Adrenal gland (tissue), 19 donors: ENCODE measurements around the gene YWHAH. TPM values are rescaled to one million over a fixed set of nuclear protein-coding genes. Genes with fewer than 3 reads are reported as not detected.

Source experiments
- DNase-seq, 7 donors: peaks; one replicate each; pipeline ENCODE4 v3.0.0-alpha.2; 2019 to 2020
- H3K27ac ChIP-seq, 5 donors: fragments of 200-600 bp; sonication (generic) in 4 of 5; 1 replicate in 3 of 5; 2 replicates in 2 of 5; pipeline versions ENCODE4 v1.5.1 to v1.8.0; 2016 to 2020; ENCODE audit warnings: mild to moderate bottlenecking in 1 of 5
- H3K27me3 ChIP-seq: fragments of 200-600 bp; 2 replicates; pipeline ENCODE4 v1.8.0; 2021
- H3K36me3 ChIP-seq, 2 donors: fragments of 200-600 bp; replicated peaks in 1 of 2; 1 replicate in 1 of 2; 2 replicates in 1 of 2; pipeline versions ENCODE4 v1.5.1 to v1.8.0; 2018 to 2022
- H3K4me1 ChIP-seq, 2 donors: fragments of 200-600 bp; replicated peaks in 1 of 2; 1 replicate in 1 of 2; 2 replicates in 1 of 2; pipeline versions ENCODE4 v1.5.1 to v1.8.0; 2018 to 2021
- H3K4me3 ChIP-seq, 4 donors: fragments of 200-600 bp; sonication (generic) in 3 of 4; one replicate each; pipeline ENCODE4 v1.5.1; 2016 to 2018
- H3K9me3 ChIP-seq, 3 donors: fragments of 200-600 bp; sonication (generic) in 1 of 3; replicated peaks in 1 of 3; 1 replicate in 2 of 3; 2 replicates in 1 of 3; pipeline versions ENCODE4 v1.5.1 to v1.8.0; 2016 to 2021
- POLR2A ChIP-seq, 2 donors: fragments of 450-650 bp; IDR thresholded peaks; one replicate each; pipeline ENCODE4 v1.6.1; 2017; ENCODE audit warnings: antibody characterized with exemption in 2 of 2, mild to moderate bottlenecking in 2 of 2, moderate library complexity in 1 of 2
- WGBS, 4 donors: extraction: QIAGEN DNeasy Blood & Tissue Kit in 2 of 4; methylation state at CpG; one replicate each; pipeline versions ENCODE4 v1.1.5 to v1.1.7; 2013 to 2017; 5-methylcytosine and 5-hydroxymethylcytosine counted together
- intact Hi-C, 2 donors: fragments of 100-400 bp; cut with DNase I; formaldehyde crosslinking; loops; one replicate each; pipeline versions ENCODE4 v1.14.1 to v1.15.0; 2022 to 2023
- long read RNA-seq, 10 donors: library from polyadenylated mRNA in 3 of 10; unstranded in 2 of 10; stranded (forward) in 1 of 10; transcript quantifications; one replicate each; pipeline ENCODE4 v2.0.0 and lab custom pipeline, GENCODE V29; 2021 to 2026
- polyA plus RNA-seq, 3 donors: library from polyadenylated mRNA; stranded (reverse); fragments of 200-250 nt in 2 of 3; fragments of 350-450 nt in 1 of 3; fragmentation: Illumina TruSeq in 1 of 3; extraction: RNeasy Lipid Tissue Mini Kit (QIAGEN cat#74804) in 1 of 3; gene quantifications; one replicate each; pipeline ENCODE4 v1.2.3, GENCODE V29; 2013 to 2014
- total RNA-seq, 9 donors: library from RNA; depleted of rRNA in 4 of 9; stranded (reverse); fragments of >200 nt in 4 of 9; fragments of 120-200 nt in 1 of 9; fragmentation: NEBNext Ultra II Directional in 1 of 9; extraction: Animal tissue kit (Norgen Biotek cat#: 25700) in 1 of 9; gene quantifications; one replicate each; pipeline versions ENCODE4 v1.1.0 to v1.2.4, GENCODE V29; 2013 to 2023
- TF ChIP-seq, protein P1 (sequence below), 6 experiments: fragments of 450-650 bp in 4 of 6; fragments of 200-600 bp in 2 of 6; sonication (generic) in 1 of 6; IDR thresholded peaks; 1 replicate in 5 of 6; 2 replicates in 1 of 6; pipeline versions ENCODE4 v1.5.1 to v1.8.0; 2016 to 2021; ENCODE audit warnings: antibody characterized with exemption in 6 of 6, mild to moderate bottlenecking in 2 of 6, moderate library complexity in 1 of 6
- donor health status: healthy with polysubstance abuse.
- donor health status: Bipolar disorder and iron deficiency.
- donor health status: DM: yes; HTN: yes; CAD: no.
- donor health status: DM: no; HTN: no; CAD: no.
- donor health status: DM: no; HTN: no; CAD: no.
- donor health status: DM: yes; HTN: yes; CAD: no.

Gene YWHAH
- total RNA-seq (100 to 1,000 TPM in 3 of 9 donors, 10 to 100 TPM in 6; 59.5 to 128 (median 74.3) TPM), polyA plus RNA-seq (100 to 1,000 TPM in 1 of 3 donors, 10 to 100 TPM in 2; 50.6 to 116 (median 53.5) TPM)
- long read RNA-seq, donor 1, transcript YWHAH-201 (2 exons, 1,825 nt) = major isoform, 16 of 16 reads
- long read RNA-seq, donor 1, partial matches to known transcripts = 0 of 16 reads
- long read RNA-seq, donor 1, other reads (novel, unspliced or antisense) = 0 of 16 reads
- long read RNA-seq, donor 2, transcript YWHAH-201 (2 exons, 1,825 nt) = major isoform, 17 of 18 reads
- long read RNA-seq, donor 2, partial matches to known transcripts = 0 of 18 reads
- long read RNA-seq, donor 2, other reads (novel, unspliced or antisense) = 0 of 18 reads
- long read RNA-seq, donor 3, transcript YWHAH-201 (2 exons, 1,825 nt) = major isoform, 33 of 33 reads
- long read RNA-seq, donor 3, partial matches to known transcripts = 0 of 33 reads
- long read RNA-seq, donor 3, other reads (novel, unspliced or antisense) = 0 of 33 reads
- long read RNA-seq, donor 4, transcript YWHAH-201 (2 exons, 1,825 nt) = major isoform, 18 of 20 reads
- long read RNA-seq, donor 4, partial matches to known transcripts = 2 of 20 reads
- long read RNA-seq, donor 4, other reads (novel, unspliced or antisense) = 0 of 20 reads
- long read RNA-seq, donor 5, transcript YWHAH-201 (2 exons, 1,825 nt) = major isoform, 227 of 242 reads
- long read RNA-seq, donor 5, transcript YWHAH-205 (2 exons, 1,735 nt) = minor isoform, 7 of 242 reads
- long read RNA-seq, donor 5, partial matches to known transcripts = 0 of 242 reads
- long read RNA-seq, donor 5, other reads (novel, unspliced or antisense) = 6 of 242 reads
- long read RNA-seq, donor 6, transcript YWHAH-201 (2 exons, 1,825 nt) = major isoform, 7 of 11 reads
- long read RNA-seq, donor 6, partial matches to known transcripts = 0 of 11 reads
- long read RNA-seq, donor 6, other reads (novel, unspliced or antisense) = 3 of 11 reads
- long read RNA-seq, donor 7, transcript YWHAH-201 (2 exons, 1,825 nt) = major isoform, 11 of 11 reads
- long read RNA-seq, donor 7, partial matches to known transcripts = 0 of 11 reads
- long read RNA-seq, donor 7, other reads (novel, unspliced or antisense) = 0 of 11 reads
- long read RNA-seq, donor 8, transcript YWHAH-201 (2 exons, 1,825 nt) = major isoform, 55 of 56 reads
- long read RNA-seq, donor 8, partial matches to known transcripts = 0 of 56 reads
- long read RNA-seq, donor 8, other reads (novel, unspliced or antisense) = 0 of 56 reads
- long read RNA-seq, donor 9, transcript YWHAH-201 (2 exons, 1,825 nt) = major isoform, 20 of 20 reads
- long read RNA-seq, donor 9, partial matches to known transcripts = 0 of 20 reads
- long read RNA-seq, donor 9, other reads (novel, unspliced or antisense) = 0 of 20 reads
- long read RNA-seq, donor 10, transcript YWHAH-201 (2 exons, 1,825 nt) = major isoform, 18 of 19 reads
- long read RNA-seq, donor 10, partial matches to known transcripts = 0 of 19 reads
- long read RNA-seq, donor 10, other reads (novel, unspliced or antisense) = 0 of 19 reads

GRCh38 chr22:31943978-31944699 is at the start of gene YWHAH:
TSS of gene YWHAH (plus strand) at chr22:31944535. CDS start at chr22:31944734, 199 bp downstream.
- WGBS, 4 donors = 0 to 2% (median 0%) methylated on average over 7 to 86 of the region's 86 CpGs
- H3K27me3 ChIP-seq = no peaks in the 10 kb centered on the region
- no peaks in the 10 kb centered on the region for H3K9me3 ChIP-seq
- peak within 1 kb of the TSS; percentile 81 to 100 (median 93) for H3K27ac ChIP-seq
- intact Hi-C loops = loop anchor here in 1 of 2 donors (10.0 kb wide), 1 partner anchor 279 kb away; the partner anchor contains the start of gene PISD
- peaks cover 0 to 35% of the 10 kb centered on the region in 2 donors for H3K4me1 ChIP-seq
- peak within 1 kb of the TSS; percentile 1 to 98 (median 80) for H3K4me3 ChIP-seq
- H3K36me3 ChIP-seq = peaks cover 0 to 12% of the 10 kb centered on the region in 2 donors
- peak; percentile 97 to 98 for TF ChIP-seq POLR2A (IDR thresholded peaks at IDR 0.05)
- TF ChIP-seq, protein P1, sequence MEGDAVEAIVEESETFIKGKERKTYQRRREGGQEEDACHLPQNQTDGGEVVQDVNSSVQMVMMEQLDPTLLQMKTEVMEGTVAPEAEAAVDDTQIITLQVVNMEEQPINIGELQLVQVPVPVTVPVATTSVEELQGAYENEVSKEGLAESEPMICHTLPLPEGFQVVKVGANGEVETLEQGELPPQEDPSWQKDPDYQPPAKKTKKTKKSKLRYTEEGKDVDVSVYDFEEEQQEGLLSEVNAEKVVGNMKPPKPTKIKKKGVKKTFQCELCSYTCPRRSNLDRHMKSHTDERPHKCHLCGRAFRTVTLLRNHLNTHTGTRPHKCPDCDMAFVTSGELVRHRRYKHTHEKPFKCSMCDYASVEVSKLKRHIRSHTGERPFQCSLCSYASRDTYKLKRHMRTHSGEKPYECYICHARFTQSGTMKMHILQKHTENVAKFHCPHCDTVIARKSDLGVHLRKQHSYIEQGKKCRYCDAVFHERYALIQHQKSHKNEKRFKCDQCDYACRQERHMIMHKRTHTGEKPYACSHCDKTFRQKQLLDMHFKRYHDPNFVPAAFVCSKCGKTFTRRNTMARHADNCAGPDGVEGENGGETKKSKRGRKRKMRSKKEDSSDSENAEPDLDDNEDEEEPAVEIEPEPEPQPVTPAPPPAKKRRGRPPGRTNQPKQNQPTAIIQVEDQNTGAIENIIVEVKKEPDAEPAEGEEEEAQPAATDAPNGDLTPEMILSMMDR (IDR thresholded peaks at IDR 0.05) = peak in 1 of 6 experiments; percentile 11
- DNase-seq = peak; percentile 94 to 98 (median 97)

- Histone ChIP-seq H3K4me1 (no peaks in the 10 kb centered on the region), H3K4me3 (no peak overlapping the region), H3K36me3 (peaks cover 0 to 7% of the 10 kb centered on the region in 2 donors), H3K9me3 (no peaks in the 10 kb centered on the region), H3K27me3 (no peaks in the 10 kb centered on the region), H3K27ac (peak overlapping the region in 1 of 5 donors; percentile 5)
- no peak for TF ChIP-seq POLR2A (IDR thresholded peaks at IDR 0.05)
- TF ChIP-seq, protein P1 (IDR thresholded peaks at IDR 0.05) = no peak
- WGBS, 4 donors = 85 to 98% (median 89%) methylated on average over 2 of the region's 2 CpGs
- no peak for DNase-seq
- intact Hi-C loops = no loop called here
These were observed 48.8 kb upstream of the YWHAH start for GRCh38 chr22:31895411-31896123.

DNA sequence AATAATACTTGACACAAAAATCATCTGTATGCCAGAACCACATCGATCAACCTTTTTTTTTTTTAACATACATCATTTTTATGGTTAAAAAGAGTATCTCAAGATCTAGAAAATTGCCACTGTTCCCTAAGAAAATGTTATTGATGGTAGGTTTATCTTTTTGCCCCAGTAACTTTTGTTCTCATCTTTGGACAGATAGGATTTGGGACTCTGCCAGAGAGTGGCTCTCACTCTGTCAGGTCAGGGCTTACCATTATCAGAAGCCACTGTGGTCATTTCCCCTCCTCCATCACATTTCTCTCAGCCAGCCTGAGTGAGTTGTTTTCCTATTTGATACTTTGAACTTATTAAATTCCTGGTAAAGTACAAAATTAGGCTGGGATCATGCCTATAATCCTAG is 47.9 kb upstream of the YWHAH start:
- Histone ChIP-seq H3K36me3 (peaks cover 0 to 7% of the 10 kb centered on the region in 2 donors), H3K27ac (no peak overlapping the region), H3K9me3 (no peaks in the 10 kb centered on the region), H3K4me1 (no peaks in the 10 kb centered on the region), H3K27me3 (no peaks in the 10 kb centered on the region), H3K4me3 (no peak overlapping the region)
- TF ChIP-seq, protein P1 (IDR thresholded peaks at IDR 0.05) = no peak
- TF ChIP-seq POLR2A (IDR thresholded peaks at IDR 0.05) = no peak
- intact Hi-C loops = no loop called here
- no peak for DNase-seq
- WGBS, 4 donors = 64 to 86% (median 80%) methylated on average over 1 of the region's 1 CpG
